Measurements from ENCODE around the gene VPS33A. TPM values are rescaled to one million over a fixed set of nuclear protein-coding genes. Genes with fewer than 3 reads are reported as not detected.

VPS33A gene
- total RNA-seq, 1 donor from 2014 or later: 22.2 TPM

DNA sequence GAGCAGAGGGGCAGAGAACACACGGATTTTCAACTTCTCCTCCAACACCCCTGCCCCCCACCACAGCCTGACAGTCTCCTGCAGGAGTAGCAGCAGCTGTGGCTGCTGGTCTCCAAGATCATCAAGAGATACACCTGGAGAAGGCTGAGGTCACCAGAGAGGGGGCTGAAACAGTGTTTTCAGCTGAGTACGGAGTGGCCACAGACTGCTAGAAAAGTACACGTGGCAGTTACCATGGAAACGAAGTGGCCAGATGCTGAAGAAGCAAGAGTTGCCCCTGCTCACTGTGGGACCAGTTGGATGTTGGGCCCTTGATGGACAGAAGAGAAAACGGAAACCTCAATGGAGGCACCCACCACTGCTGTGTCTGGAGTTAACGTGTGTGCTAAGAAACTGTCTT, 35.5 kb downstream of the VPS33A start:
- Mint-ChIP-seq H3K27me3 (ENCODE audit: unreplicated experiment) (no peaks in the 10 kb centered on the region), H3K9me3 (ENCODE audit: unreplicated experiment) (no peaks in the 10 kb centered on the region), H3K4me3 (ENCODE audit: unreplicated experiment) (no peak overlapping the region), H3K36me3 (ENCODE audit: unreplicated experiment) (peaks cover 26% of the 10 kb centered on the region), H3K27ac (ENCODE audit: unreplicated experiment) (no peak overlapping the region), H3K4me1 (ENCODE audit: unreplicated experiment) (peaks cover 8% of the 10 kb centered on the region)
- no peak for DNase-seq (ENCODE audit: extremely low spot score, unreplicated experiment)
- TF ChIP-seq, protein P1, sequence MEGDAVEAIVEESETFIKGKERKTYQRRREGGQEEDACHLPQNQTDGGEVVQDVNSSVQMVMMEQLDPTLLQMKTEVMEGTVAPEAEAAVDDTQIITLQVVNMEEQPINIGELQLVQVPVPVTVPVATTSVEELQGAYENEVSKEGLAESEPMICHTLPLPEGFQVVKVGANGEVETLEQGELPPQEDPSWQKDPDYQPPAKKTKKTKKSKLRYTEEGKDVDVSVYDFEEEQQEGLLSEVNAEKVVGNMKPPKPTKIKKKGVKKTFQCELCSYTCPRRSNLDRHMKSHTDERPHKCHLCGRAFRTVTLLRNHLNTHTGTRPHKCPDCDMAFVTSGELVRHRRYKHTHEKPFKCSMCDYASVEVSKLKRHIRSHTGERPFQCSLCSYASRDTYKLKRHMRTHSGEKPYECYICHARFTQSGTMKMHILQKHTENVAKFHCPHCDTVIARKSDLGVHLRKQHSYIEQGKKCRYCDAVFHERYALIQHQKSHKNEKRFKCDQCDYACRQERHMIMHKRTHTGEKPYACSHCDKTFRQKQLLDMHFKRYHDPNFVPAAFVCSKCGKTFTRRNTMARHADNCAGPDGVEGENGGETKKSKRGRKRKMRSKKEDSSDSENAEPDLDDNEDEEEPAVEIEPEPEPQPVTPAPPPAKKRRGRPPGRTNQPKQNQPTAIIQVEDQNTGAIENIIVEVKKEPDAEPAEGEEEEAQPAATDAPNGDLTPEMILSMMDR (IDR thresholded peaks at IDR 0.05): no peak

DNA sequence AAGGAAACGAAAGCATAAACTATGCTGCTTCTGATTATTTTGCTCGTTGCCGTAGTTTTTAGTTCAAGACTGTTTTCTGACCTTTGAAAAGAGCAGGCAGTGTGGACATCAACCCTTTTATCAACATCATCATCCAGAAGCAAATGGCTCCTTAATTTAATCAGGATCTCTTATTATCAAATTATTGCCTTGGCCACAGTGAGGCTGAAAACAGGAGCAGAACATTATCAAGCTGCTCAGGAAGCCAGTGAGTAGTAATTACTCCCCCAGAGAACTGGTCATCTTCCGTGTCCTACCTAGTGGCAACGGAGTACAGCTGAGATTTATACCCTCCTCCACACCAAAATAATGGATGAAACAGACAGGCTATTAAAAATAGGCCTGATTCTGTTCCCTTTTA, 38.2 kb downstream of the VPS33A start:
- Mint-ChIP-seq H3K36me3 (ENCODE audit: unreplicated experiment) (peaks cover 17% of the 10 kb centered on the region), H3K27me3 (ENCODE audit: unreplicated experiment) (no peaks in the 10 kb centered on the region), H3K27ac (ENCODE audit: unreplicated experiment) (no peak overlapping the region), H3K4me3 (ENCODE audit: unreplicated experiment) (peak overlapping the region; percentile 22), H3K9me3 (ENCODE audit: unreplicated experiment) (no peaks in the 10 kb centered on the region), H3K4me1 (ENCODE audit: unreplicated experiment) (peaks cover 26% of the 10 kb centered on the region)
- TF ChIP-seq, protein P1 (IDR thresholded peaks at IDR 0.05): no peak
- no peak for DNase-seq (ENCODE audit: extremely low spot score, unreplicated experiment)

DNA sequence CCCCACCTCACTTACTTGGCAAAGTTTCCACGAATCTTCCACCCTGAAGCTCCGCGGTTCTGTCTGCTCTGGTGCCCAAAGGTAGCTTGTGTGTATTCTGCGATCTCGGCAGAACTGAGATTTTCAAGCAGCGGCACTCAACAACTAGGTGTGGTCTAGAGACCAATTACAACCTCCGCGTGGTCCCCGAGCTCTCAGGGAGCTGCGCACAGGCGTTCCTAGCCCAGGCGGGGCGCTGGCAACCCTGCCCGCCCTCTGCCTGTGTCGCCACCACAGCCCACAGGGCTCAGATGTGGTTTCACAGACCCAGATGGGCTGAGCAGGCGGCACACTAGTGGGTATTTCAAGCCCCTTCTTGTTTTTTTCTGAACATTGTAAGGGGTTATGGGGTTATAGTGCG, 39.0 kb downstream of the VPS33A start:
- no peak overlapping the region for H3K27ac Mint-ChIP-seq (ENCODE audit: unreplicated experiment)
- H3K4me3 Mint-ChIP-seq (ENCODE audit: unreplicated experiment): peak overlapping the region; percentile 65
- H3K36me3 Mint-ChIP-seq (ENCODE audit: unreplicated experiment): peaks cover 20% of the 10 kb centered on the region
- H3K27me3 Mint-ChIP-seq (ENCODE audit: unreplicated experiment): no peaks in the 10 kb centered on the region
- peaks cover 27% of the 10 kb centered on the region for H3K4me1 Mint-ChIP-seq (ENCODE audit: unreplicated experiment)
- no peak for DNase-seq (ENCODE audit: extremely low spot score, unreplicated experiment)
- no peaks in the 10 kb centered on the region for H3K9me3 Mint-ChIP-seq (ENCODE audit: unreplicated experiment)
- TF ChIP-seq, protein P1 (IDR thresholded peaks at IDR 0.05): no peak

DNA sequence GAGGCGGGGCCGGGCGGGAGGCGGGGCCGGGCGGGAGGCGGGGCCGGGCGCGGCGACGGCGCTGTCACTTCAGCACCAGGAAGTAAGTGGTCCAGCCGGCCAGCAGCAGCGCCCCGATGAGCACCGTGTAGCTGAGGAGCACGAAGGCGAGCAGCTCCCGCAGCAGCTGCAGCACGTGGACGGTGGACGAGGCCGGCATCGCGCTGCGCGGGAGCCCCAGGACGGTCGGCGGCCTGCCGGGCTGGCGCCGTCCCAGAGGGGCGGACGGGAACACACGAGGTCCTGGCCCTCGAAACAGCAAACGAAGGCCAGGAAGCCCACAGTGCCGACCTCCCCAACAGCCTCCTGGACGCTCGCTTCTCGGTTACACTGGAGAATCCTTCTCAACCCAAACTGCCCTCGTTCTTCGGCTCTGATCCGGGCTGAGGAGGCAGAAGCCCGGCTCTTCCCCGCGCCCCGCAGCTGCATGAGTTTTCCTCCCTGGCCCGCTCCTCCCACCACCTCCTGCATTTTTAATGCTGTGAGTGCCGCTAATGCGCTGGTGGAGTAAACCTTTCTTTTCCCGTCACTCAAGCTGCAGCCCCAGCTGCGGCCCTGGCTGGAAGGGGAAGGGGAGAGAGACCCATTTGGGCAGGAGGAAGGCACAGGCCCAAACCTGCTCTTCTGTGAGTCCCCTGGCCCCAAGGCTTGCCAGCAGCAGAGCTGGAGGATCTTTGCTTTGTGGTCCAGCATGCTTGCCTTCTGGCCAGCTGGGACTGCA, 39.7 kb downstream of the VPS33A start:
- Mint-ChIP-seq H3K9me3 (ENCODE audit: unreplicated experiment) (no peaks in the 10 kb centered on the region), H3K4me3 (ENCODE audit: unreplicated experiment) (peak overlapping the region; percentile 65), H3K36me3 (ENCODE audit: unreplicated experiment) (peaks cover 19% of the 10 kb centered on the region), H3K27ac (ENCODE audit: unreplicated experiment) (no peak overlapping the region), H3K27me3 (ENCODE audit: unreplicated experiment) (no peaks in the 10 kb centered on the region), H3K4me1 (ENCODE audit: unreplicated experiment) (peaks cover 27% of the 10 kb centered on the region)
- TF ChIP-seq, protein P1 (IDR thresholded peaks at IDR 0.05): no peak
- DNase-seq (ENCODE audit: extremely low spot score, unreplicated experiment): no peak

DNA sequence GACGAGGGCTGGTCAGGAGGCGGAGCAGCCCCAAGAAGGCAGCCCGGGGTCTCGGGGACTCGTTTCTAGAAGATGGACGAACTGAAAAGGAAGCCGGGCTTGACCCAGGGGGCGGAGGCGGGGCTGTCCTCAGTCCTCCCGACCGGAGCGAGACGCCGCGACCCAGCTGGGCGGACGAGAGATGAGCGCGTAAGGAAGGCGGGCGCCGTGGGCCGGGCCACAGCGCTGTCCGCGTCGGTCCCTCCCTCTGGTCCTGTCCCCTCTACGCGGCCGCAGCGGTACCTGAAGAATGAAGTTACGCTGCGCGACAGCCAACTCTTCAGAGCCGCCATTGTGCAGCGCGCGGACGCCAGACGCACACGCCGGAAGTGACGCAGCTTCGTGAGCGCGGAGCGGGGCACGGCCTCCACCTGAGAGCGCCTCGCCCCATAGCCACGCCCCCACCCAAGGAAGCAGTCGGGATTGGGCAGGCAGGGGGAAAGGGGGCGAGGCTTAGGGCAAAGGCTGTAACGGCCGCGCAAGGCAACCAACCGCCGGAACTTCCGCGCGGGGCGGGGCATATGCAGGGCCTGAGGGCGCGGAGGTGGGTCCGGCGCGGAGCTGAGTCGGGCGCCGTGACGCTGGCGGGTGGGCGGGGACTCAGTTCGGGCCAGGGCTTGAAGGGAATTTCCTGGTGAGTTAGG, 40.5 kb downstream of the VPS33A start, which contains the start of gene DIABLO:
DIABLO (minus strand) TSS at position 370 of the 683 bp plus-strand sequence; CDS start at position 332, 38 bp downstream.
- peak within 1 kb of the TSS; percentile 96 for H3K4me3 Mint-ChIP-seq (ENCODE audit: unreplicated experiment)
- peaks cover 27% of the 10 kb centered on the region for H3K4me1 Mint-ChIP-seq (ENCODE audit: unreplicated experiment)
- H3K36me3 Mint-ChIP-seq (ENCODE audit: unreplicated experiment): peaks cover 22% of the 10 kb centered on the region
- DNase-seq (ENCODE audit: extremely low spot score, unreplicated experiment): peak; percentile 100
- no peaks in the 10 kb centered on the region for H3K9me3 Mint-ChIP-seq (ENCODE audit: unreplicated experiment)
- peak within 1 kb of the TSS; percentile 95 for H3K27ac Mint-ChIP-seq (ENCODE audit: unreplicated experiment)
- TF ChIP-seq, protein P1 (IDR thresholded peaks at IDR 0.05): no peak
- no peaks in the 10 kb centered on the region for H3K27me3 Mint-ChIP-seq (ENCODE audit: unreplicated experiment)

All from osteocyte (in vitro differentiated cells).